ENCODE data around the gene MOGAT2.
"Not testable (repeated sequence)": the region's sequence is repeated elsewhere in the genome, so short reads cannot be mapped to it uniquely, and the experiment has no call there.

The MOGAT2 gene

DNA sequence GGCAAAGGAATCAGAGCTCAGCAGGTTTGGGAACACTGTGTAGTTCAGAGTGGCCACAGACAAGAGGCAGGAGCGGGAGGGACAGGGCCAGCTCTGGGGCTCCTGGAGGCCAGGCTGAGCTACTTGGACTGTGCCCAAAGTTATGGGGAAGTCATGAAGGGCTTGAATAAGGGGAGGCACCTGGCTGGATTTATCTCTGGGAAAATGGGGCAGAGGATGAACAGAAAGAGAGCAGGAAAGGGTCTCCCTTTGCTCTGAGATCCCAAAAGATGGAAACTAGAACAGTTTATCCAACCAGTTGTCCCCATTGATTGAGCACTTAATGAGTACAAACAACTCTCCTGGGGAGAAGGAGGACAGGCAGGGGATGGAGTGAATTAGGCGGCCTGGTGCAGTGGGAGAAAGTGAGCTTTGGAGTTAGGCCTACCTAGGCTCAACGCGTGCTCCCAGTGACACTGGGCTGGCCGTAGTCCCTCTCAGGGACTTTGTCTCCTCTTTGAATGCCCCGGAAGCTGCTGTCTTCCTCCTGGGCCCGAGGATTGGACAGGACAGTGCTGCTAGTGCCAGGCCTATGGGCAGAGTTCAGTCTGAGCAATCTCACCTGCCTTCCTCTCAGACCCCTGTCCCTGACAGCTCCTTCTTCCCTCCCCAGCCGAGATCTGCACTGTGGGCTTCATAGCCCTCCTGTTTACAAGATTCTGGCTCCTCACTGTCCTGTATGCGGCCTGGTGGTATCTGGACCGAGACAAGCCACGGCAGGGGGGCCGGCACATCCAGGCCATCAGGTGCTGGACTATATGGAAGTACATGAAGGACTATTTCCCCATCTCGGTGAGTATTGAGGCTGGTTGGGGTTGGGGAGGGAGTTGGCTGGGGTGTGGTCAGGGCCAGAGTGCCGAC, 2.0 kb downstream of the MOGAT2 start:
- no peak for DNase-seq

DNA sequence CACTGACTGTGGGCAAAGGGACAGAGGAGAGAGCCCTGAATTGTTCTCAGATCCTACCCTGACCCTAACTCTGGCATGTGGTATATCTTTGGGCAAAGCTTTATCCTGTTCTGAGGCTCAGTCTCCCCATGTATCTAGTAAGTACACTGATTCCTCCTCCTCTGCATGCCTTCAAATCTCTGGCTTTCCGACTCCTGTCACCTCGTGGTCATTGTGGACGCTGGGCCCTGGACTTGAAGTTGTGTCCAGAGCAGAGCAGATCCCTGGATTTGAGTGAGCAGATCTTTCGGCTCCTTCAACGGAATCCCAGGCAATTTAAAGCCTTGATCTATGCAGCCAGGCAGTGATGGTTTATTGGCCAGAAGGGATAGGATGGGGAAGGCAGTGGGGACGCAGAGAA, 3.0 kb downstream of the MOGAT2 start:
- DNase-seq = no peak

GRCh38 chr11:75721852-75722668, 4.4 kb downstream of the MOGAT2 start:
- no peak for DNase-seq

DNA sequence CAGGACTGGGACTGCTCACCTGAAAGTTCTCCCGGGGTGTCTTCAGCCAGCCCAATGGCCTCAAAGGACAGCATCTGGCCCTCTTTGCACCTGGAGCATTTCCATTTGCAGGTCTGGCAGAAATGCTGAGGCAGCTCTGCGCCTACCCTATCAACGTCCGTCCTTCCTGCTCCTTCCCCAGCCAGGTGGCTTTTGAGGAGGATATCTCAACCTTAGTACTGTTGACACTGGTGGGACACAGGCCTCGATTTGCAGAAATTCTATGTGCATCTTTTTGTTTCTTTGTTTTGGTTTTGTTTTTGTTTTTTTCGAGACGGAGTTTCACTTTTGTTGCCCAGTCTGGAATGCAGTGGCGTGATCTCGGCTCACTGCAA, 5.0 kb downstream of the MOGAT2 start:
- no peak for DNase-seq

DNA sequence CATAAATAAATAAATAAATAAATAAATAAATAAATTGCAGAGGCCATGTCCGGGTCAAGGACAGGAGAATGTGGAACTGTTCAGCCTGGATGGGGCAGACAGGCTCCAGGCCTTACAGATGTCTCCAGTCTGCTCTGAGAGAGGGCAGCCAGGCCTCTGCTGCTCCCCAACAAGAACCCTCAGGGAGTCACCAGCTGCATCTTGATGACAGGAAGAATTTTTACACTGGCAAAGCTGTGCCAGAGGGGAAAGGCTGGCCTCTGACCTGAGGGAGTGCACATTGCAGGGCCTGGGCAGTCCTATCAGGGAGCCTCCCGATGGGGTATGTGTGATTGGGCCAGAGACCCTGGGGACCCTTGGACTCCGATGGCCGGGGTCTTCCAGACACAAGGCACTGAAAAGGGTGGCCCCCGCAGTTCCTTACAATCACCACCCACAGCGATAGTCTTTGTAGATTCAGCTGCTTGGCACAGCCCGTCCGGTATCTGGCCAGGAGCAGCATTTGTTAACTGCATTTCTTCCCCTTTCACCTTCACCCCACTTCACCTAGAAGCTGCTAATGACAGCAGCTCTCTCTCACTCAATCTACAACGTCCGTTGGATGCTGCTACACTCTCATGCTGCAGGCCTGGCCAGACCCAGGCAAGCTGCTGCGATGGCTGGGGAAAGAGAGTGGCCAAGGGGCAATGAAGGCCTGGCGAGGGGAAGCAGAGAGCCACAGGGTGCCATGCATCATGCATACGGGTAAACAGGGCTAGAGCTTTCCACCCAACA, 8.1 kb downstream of the MOGAT2 start:
- DNase-seq = no peak

DNA sequence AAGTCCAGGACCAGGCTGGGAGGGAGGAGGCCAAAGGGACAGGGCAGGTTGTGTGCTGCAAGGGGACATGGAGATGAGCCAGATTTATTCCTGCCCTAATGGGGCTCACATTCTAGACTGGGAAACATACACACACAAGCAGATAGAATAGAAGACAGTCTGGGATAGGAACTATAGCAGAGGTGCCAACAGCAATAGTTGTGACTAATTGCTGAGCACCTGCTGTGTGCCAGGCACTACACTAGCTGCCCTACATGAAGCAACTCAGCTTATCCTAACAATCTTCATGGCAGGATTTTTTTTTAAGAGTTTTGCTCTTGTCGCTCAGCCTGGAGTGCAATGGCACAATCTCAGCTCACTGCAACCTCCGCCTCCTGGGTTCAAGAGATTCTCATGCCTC, 11.4 kb downstream of the MOGAT2 start:
- no peak for DNase-seq

- no peak for DNase-seq
These were observed 13.5 kb downstream of the MOGAT2 start for GRCh38 chr11:75731095-75731494.

DNA sequence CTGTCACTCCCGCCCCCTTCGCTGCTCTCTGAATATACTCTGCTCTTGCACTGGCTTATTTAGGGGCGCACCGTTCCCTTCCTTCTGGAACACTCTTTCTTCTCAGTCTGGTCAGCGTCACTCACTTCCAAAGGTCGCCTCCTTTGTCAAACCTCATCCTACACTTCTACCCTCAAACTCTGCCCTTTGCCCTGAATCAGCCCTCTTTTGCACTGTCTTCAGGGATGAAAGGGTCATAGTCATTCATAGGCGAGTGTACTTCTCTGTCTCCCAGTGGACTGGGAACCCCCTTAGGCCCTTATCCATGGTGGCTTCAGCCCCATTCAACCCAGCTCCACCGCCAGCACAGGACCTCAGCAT, 15.4 kb downstream of the MOGAT2 start:
- DNase-seq = no peak

DNA sequence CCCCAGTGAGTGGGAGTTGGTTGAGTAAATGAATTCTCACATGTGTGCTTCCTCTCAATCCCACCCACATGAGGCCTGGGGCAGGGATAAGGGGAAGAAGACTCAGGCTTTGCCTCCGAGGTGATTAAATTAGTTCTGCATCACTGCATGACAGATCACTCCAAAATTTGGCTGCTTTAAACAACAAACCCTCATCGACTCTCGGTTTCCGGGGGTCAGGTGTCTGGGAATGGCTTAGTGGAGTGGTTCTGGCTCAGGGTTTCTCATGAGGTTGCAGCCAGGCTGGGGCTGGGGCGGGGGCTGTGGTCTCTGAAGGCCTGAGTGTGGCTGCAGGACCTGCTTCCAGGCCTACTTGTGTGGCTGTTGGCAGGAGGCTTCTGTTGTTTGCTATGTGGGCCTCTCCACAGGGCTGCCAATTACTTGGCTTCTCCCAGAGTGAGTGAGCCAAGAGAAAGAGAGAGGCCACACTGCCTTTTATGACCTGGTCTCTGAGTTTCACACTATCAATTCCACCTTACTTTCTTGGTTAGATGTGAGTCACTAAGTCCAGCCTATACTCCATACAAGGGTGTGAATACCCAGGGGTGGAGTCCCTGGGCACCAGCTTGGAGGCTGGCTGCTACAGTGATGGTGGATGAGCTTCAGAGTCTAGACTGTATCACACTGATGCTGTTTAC, 15.9 kb downstream of the MOGAT2 start:
- DNase-seq = no peak

GRCh38 chr11:75734491-75735180, 17.0 kb downstream of the MOGAT2 start:
- no peak for DNase-seq

GRCh38 chr11:75735181-75735845, 17.7 kb downstream of the MOGAT2 start:
- no peak for DNase-seq

DNA sequence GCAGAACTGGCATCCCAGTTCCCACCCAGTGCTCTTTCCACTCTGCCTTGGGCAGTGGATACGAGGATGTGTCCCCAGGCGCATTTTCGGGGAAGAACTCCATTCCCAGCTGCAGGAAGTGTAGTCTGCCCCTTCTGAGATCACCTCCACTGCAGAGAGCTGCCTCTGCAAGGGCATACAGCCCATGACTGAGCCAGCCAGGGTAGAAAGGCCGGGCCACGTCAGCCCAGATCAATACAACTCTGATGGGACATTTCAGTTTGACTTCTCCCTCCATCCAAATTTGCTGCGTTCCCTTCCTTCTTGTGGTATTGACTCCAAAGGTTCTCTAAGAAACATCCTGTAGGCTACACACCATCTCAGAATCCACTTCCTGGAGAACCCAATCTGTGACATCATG, 19.7 kb downstream of the MOGAT2 start:
- no peak for DNase-seq

DNA sequence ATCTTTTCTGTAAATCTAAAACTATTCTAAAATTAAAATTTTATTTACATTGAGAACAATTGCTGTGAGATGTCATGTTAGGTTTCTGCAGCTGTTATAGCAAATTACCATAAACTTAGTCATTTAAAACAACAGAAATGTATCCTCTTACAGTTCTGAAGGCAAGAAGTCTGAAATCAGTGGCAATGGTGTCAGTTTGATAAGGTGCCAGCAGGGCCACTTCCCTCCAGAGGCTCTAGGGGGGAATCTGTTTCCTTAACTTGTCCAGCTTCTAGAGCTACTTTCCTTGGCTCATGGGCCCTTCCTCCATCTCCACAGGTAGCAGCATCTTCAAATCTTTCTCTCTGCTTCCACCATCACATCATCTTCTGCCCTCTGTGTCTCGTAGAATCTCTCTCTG, 23.0 kb downstream of the MOGAT2 start:
- no peak for DNase-seq

- not testable (repeated sequence) for DNase-seq
These were observed 25.5 kb downstream of the MOGAT2 start for GRCh38 chr11:75743159-75743558.

DNA sequence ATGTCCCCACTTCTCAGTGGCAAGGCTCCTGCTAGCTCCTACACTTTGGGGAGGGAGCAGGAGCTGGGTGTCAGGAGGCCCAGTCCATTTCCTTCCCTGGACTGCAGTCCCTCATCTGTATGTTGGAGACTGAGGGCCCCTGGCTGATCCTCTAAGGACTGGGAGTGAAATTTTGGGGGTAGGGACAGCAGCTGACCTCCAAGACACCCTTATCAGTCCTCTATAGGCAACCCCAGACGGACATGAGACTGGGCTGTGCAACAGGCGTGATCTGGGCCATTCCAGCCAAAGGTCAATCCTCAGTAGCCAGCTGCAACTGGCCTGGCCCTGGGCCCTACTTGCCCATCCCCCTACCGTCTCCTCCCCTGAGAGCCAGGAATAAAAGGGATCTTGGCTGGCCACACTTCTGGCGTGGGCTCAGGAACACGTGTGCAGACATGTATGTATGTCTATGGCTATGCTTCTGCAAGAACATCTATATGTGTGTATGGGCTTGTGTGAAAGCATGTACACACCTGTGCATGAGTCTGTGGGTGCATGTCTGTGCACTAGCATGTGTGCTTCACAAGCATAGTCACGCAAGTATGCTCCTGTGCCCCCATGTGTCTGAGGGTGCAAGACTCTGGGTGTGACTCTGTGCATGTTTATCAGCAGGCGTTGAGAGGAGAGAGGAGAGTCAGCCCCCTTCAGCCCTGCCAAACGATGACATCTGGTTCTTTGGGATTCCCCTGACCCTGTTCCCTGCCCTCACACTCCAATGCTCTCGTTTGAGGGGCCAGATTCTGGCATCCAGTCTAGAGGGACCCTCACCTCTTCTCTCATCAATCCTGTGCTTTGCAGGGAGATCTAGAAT, 26.3 kb downstream of the MOGAT2 start:
- no peak for DNase-seq

GRCh38 chr11:75745807-75746206, 28.2 kb downstream of the MOGAT2 start:
- no peak for DNase-seq

DNA sequence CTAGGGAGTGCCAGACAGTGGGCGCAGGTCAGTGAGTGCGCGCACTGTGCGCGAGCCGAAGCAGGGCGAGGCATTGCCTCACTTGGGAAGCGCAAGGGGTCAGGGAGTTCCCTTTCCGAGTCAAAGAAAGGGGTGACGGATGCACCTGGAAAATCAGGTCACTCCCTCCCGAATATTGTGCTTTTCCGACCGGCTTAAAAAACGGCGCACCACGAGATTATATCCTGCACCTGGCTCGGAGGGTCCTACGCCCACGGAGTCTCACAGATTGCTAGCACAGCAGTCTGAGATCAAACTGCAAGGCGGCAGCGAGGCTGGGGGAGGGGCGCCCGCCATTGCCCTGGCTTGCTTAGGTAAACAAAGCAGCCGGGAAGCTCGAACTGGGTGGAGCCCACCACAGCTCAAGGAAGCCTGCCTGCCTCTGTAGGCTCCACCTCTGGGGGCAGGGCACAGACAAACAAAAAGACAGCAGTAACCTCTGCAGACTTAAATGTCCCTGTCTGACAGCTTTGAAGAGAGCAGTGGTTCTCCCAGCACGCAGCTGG, 31.2 kb downstream of the MOGAT2 start:
- DNase-seq = not testable (repeated sequence)

DNA sequence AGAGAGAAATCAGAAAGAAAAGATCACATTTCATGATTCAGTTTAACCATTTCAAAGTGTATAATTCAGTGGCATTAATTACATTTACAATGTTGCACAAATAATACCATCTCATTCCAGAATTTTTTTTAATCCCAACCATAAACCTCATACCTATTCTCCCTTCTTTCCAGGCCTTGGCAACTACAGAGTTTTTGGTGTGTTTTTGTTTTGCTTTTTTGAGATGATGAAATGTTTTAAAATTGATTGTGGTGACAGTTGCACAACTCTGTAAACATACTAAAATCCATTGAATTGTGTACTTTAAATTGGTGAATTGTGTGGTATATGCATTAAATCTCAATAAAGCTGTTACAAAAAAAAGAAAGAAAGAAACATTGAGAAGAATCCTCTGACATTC, 37.3 kb downstream of the MOGAT2 start:
- not testable (repeated sequence) for DNase-seq

DNA sequence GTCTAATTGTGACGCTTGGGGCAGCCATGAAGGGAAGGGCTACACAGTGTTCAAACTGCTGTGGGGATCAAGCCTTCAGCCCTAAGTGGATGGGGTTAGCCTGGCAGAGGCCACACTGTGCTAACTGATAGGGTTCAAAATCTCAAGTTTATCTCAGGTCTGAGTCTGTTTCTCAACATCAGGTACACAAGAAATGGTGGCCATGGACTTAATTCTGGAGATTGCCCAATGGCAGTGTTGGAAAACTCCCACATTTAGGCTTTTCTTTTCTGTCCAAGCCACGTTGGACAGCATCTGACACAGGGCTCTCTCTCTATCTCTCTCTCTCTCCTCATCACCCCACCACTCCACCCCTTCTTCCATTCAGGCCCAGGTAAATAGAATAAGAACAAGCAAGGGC, 40.0 kb downstream of the MOGAT2 start:
- no peak for DNase-seq

DNA sequence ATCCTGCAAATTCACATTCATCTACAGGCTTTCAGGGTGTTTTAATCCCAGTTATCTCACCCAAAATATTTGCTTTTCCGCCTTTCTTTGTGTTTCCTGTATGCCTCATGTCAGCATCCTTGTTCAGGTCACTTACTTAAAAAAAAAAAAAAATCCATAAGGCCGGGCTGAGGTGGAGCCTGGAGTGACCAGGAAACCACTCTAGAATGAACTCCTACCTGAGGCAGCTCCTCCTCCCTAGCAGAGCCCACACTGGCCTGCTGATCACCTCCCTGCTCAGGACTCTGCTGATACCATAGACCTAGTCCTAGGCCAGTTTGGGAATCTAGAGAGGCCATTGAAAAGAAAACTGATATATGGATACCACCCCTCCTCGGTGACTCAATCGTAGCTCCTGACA, 42.2 kb downstream of the MOGAT2 start:
- no peak for DNase-seq

Measured in cortex of kidney (tissue), 1 donor.